Astrocyte (in vitro differentiated cells and primary cell): ENCODE measurements around the gene MYO5B.

Experiments used
- CTCF ChIP-seq: IDR thresholded peaks from 2 replicates; pipeline ENCODE4 v1.5.1; 2011; ENCODE audit warnings: low read depth, mild to moderate bottlenecking, inconsistent platforms, low read length, moderate library complexity; ENCODE audit not compliant: insufficient read depth
- EZH2 ChIP-seq: IDR thresholded peaks from 2 replicates; pipeline ENCODE4 v1.6.1; 2012; ENCODE audit warnings: mild to moderate bottlenecking, low read length, inconsistent platforms; ENCODE audit not compliant: insufficient read depth

DNA sequence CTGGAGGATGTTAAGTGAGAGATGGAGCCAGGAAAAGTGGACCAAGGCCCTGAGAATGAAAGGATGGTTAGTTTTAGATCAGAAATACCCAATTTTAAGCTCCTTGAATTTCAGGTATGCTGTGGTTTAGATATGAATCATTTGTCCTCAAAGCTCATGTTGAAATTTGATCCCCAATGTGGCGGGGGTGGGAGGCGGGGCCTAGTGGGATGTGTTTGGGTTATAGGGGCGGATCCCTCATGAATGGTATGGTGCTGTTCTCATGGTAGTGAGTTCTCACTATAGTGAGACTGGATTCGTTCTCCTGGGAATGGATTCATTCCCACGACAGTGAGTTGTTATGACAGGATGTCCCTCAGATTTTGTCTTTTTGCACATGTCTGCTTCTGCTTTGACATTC is 11.4 kb downstream of the MYO5B start:
- TF ChIP-seq CTCF (no peak), EZH2 (no peak)
